Trophoblast cell (in vitro differentiated cells and primary cell): Measurements from ENCODE around the gene LRRC26.

Source experiments
- DNase-seq, 2 donors: peaks; one replicate each; pipeline ENCODE4 v3.0.0-alpha.2; 2016
- H2AFZ ChIP-seq: 2 replicates; pipeline ENCODE4 v1.6.1; 2013; ENCODE audit warnings: low read length, moderate library complexity, mild to moderate bottlenecking; ENCODE audit not compliant: insufficient read depth, poor library complexity
- H2AK5ac ChIP-seq: 2 replicates; pipeline ENCODE4 v1.6.1; 2013; ENCODE audit warnings: mild to moderate bottlenecking, low read length
- H2BK120ac ChIP-seq: 2 replicates; pipeline ENCODE4 v1.6.1; 2013; ENCODE audit warnings: low read length, mild to moderate bottlenecking, moderate library complexity; ENCODE audit not compliant: insufficient read depth, poor library complexity
- H2BK12ac ChIP-seq: 2 replicates; pipeline ENCODE4 v1.6.1; 2013; ENCODE audit warnings: mild to moderate bottlenecking, low read length, moderate library complexity
- H2BK5ac ChIP-seq: 2 replicates; pipeline ENCODE4 v1.6.1; 2013; ENCODE audit warnings: low read length, low read depth, moderate library complexity, mild to moderate bottlenecking; ENCODE audit not compliant: poor library complexity
- H3K14ac ChIP-seq: 2 replicates; pipeline ENCODE4 v1.6.1; 2013; ENCODE audit warnings: mild to moderate bottlenecking, low read length
- H3K18ac ChIP-seq: 2 replicates; pipeline ENCODE4 v1.6.1; 2013; ENCODE audit warnings: mild to moderate bottlenecking, low read length
- H3K23ac ChIP-seq: 2 replicates; pipeline ENCODE4 v1.6.1; 2013; ENCODE audit warnings: low read length
- H3K27ac ChIP-seq: 2 replicates; pipeline ENCODE4 v1.5.1; 2013; ENCODE audit warnings: low read depth, mild to moderate bottlenecking, inconsistent platforms, low read length, moderate library complexity
- H3K27me3 ChIP-seq: 2 replicates; pipeline ENCODE4 v1.6.1; 2013; ENCODE audit warnings: inconsistent platforms, mild to moderate bottlenecking, low read length, moderate library complexity; ENCODE audit not compliant: insufficient read depth
- H3K36me3 ChIP-seq, 2 experiments: 1 replicate in 1 of 2; 2 replicates in 1 of 2; pipeline ENCODE4 v1.6.1; 2013; ENCODE audit warnings: low read length in 2 of 2, mild to moderate bottlenecking in 2 of 2, moderate library complexity in 1 of 2; ENCODE audit not compliant: insufficient read depth in 2 of 2, control insufficient read depth in 1 of 2
- H3K4ac ChIP-seq: 2 replicates; pipeline ENCODE4 v1.6.1; 2013; ENCODE audit warnings: low read depth, mild to moderate bottlenecking, low read length, moderate library complexity
- H3K4me1 ChIP-seq, 2 experiments: 1 replicate in 1 of 2; 2 replicates in 1 of 2; pipeline ENCODE4 v1.6.1; 2013; ENCODE audit warnings: low read length in 2 of 2, mild to moderate bottlenecking in 2 of 2, moderate library complexity in 1 of 2; ENCODE audit not compliant: insufficient read depth in 2 of 2, control insufficient read depth in 1 of 2
- H3K4me2 ChIP-seq: 2 replicates; pipeline ENCODE4 v1.6.1; 2013; ENCODE audit warnings: inconsistent platforms, mild to moderate bottlenecking, low read length, moderate library complexity
- H3K4me3 ChIP-seq: 2 replicates; pipeline ENCODE4 v1.5.1; 2013; ENCODE audit warnings: mild to moderate bottlenecking, low read depth, low read length, inconsistent platforms
- H3K79me1 ChIP-seq: one replicate; pipeline ENCODE4 v1.6.1; 2013; ENCODE audit warnings: low read length
- H3K79me2 ChIP-seq: 2 replicates; pipeline ENCODE4 v1.6.1; 2013; ENCODE audit warnings: low read length, mild to moderate bottlenecking; ENCODE audit not compliant: control insufficient read depth, insufficient read depth, poor library complexity
- H3K9ac ChIP-seq: 2 replicates; pipeline ENCODE4 v1.6.1; 2013; ENCODE audit warnings: mild to moderate bottlenecking, low read length
- H3K9me3 ChIP-seq: 2 replicates; pipeline ENCODE4 v1.6.1; 2013; ENCODE audit warnings: low read depth, mild to moderate bottlenecking, control low read depth, inconsistent platforms, low read length; ENCODE audit not compliant: insufficient read depth
- H4K12ac ChIP-seq: 2 replicates; pipeline ENCODE4 v1.6.1; 2013; ENCODE audit warnings: low read depth, mild to moderate bottlenecking, low read length, moderate library complexity
- H4K8ac ChIP-seq: 2 replicates; pipeline ENCODE4 v1.6.1; 2013; ENCODE audit warnings: low read depth, mild to moderate bottlenecking, low read length, moderate library complexity
- H4K91ac ChIP-seq: one replicate; pipeline ENCODE4 v1.6.1; 2013; ENCODE audit warnings: low read depth, mild to moderate bottlenecking, low read length, moderate library complexity
- WGBS: extraction: QIAGEN DNeasy Blood & Tissue Kit; methylation state at CpG from one replicate; pipeline ENCODE4 v1.1.7; 2013; ENCODE audit warnings: missing lambda C conversion rate; ENCODE audit not compliant: insufficient read length, insufficient coverage; ENCODE audit errors: extremely low coverage; 5-methylcytosine and 5-hydroxymethylcytosine counted together

LRRC26 gene

GRCh38 chr9:137189297-137190295 is 19.7 kb upstream of the LRRC26 start:
- Histone ChIP-seq H3K9me3 (peaks cover 2% of the 10 kb centered on the region), H3K9ac (peak overlapping the region; percentile 89), H3K27me3 (no peaks in the 10 kb centered on the region), H3K79me1 (peaks cover 5% of the 10 kb centered on the region), H3K36me3 (peaks cover 50 to 54% of the 10 kb centered on the region in 2 experiments), H2AK5ac (no peak overlapping the region), H3K4me2 (peak overlapping the region; percentile 86), H3K4me1 (peaks cover 17 to 18% of the 10 kb centered on the region in 2 experiments), H3K18ac (peak overlapping the region; percentile 37), H3K79me2 (peaks cover 8% of the 10 kb centered on the region), H2AFZ (no peak overlapping the region), H3K27ac (peak overlapping the region; percentile 90), H2BK5ac (no peak overlapping the region), H4K91ac (no peak overlapping the region), H3K23ac (no peak overlapping the region), H4K8ac (peak overlapping the region; percentile 43), H3K4ac (peak overlapping the region; percentile 22), H2BK12ac (no peak overlapping the region), H4K12ac (peak overlapping the region; percentile 20), H2BK120ac (no peak overlapping the region), H3K14ac (peak overlapping the region; percentile 0), H3K4me3 (peak overlapping the region; percentile 93)
- DNase-seq: no peak
- WGBS: no CpG with 5 or more reads among the region's 23 CpGs

- Histone ChIP-seq H3K4me3 (peak within 1 kb of the TSS; percentile 93), H4K8ac (peak within 1 kb of the TSS; percentile 97), H3K4ac (peak within 1 kb of the TSS; percentile 77), H2AK5ac (peak within 1 kb of the TSS; percentile 75), H3K79me2 (peaks cover 8% of the 10 kb centered on the region), H4K91ac (peak within 1 kb of the TSS; percentile 89), H2AFZ (peak within 1 kb of the TSS; percentile 77), H3K9me3 (peaks cover 2% of the 10 kb centered on the region), H2BK12ac (no peak within 1 kb of the TSS), H3K27me3 (no peaks in the 10 kb centered on the region), H3K23ac (no peak within 1 kb of the TSS), H3K27ac (peak within 1 kb of the TSS; percentile 90), H2BK5ac (peak within 1 kb of the TSS; percentile 73), H4K12ac (peak within 1 kb of the TSS; percentile 76), H3K18ac (peak within 1 kb of the TSS; percentile 78), H3K79me1 (peaks cover 5% of the 10 kb centered on the region), H3K14ac (peak within 1 kb of the TSS; percentile 75), H3K4me2 (peak within 1 kb of the TSS; percentile 90), H3K4me1 (peaks cover 17 to 18% of the 10 kb centered on the region in 2 experiments), H3K9ac (peak within 1 kb of the TSS; percentile 94), H3K36me3 (peaks cover 59 to 63% of the 10 kb centered on the region in 2 experiments), H2BK120ac (peak within 1 kb of the TSS; percentile 33)
- WGBS: no CpG with 5 or more reads among the region's 98 CpGs
- DNase-seq: peak; percentile 88 to 99
These were observed 18.8 kb upstream of the LRRC26 start, which contains the start of the genes ANAPC2 and SSNA1 for GRCh38 chr9:137188490-137189296. ANAPC2 (minus strand) TSS chr9:137188560; CDS start chr9:137188532, 28 bp downstream. SSNA1 (plus strand) TSS chr9:137188676; CDS start chr9:137188727, 51 bp downstream.

- WGBS: no CpG with 5 or more reads among the region's 31 CpGs
- H3K27ac ChIP-seq: peak overlapping the region; percentile 25
- H3K14ac ChIP-seq: peak overlapping the region; percentile 75
- H2AK5ac ChIP-seq: peak overlapping the region; percentile 75
- peaks cover 8% of the 10 kb centered on the region for H3K79me2 ChIP-seq
- peaks cover 2% of the 10 kb centered on the region for H3K9me3 ChIP-seq
- peak overlapping the region; percentile 78 for H3K18ac ChIP-seq
- H4K8ac ChIP-seq: peak overlapping the region; percentile 97
- H4K91ac ChIP-seq: peak overlapping the region; percentile 72
- H2BK120ac ChIP-seq: peak overlapping the region; percentile 29
- H3K27me3 ChIP-seq: no peaks in the 10 kb centered on the region
- no peak overlapping the region for H3K23ac ChIP-seq
- H3K79me1 ChIP-seq: peaks cover 5% of the 10 kb centered on the region
- no peak overlapping the region for H2BK12ac ChIP-seq
- peak overlapping the region; percentile 77 for H2AFZ ChIP-seq
- no peak for DNase-seq
- H3K4ac ChIP-seq: peak overlapping the region; percentile 77
- H3K4me2 ChIP-seq: peak overlapping the region; percentile 90
- no peak overlapping the region for H2BK5ac ChIP-seq
- H3K4me3 ChIP-seq: peak overlapping the region; percentile 93
- peak overlapping the region; percentile 94 for H3K9ac ChIP-seq
- peaks cover 17 to 18% of the 10 kb centered on the region in 2 experiments for H3K4me1 ChIP-seq
- peak overlapping the region; percentile 71 for H4K12ac ChIP-seq
- H3K36me3 ChIP-seq: peaks cover 65 to 69% of the 10 kb centered on the region in 2 experiments
These were observed 18.2 kb upstream of the LRRC26 start for GRCh38 chr9:137188086-137188489.

GRCh38 chr9:137187386-137187785 is 17.5 kb upstream of the LRRC26 start:
- H3K18ac ChIP-seq: peak overlapping the region; percentile 78
- peaks cover 2% of the 10 kb centered on the region for H3K9me3 ChIP-seq
- H3K36me3 ChIP-seq: peaks cover 71 to 72% of the 10 kb centered on the region in 2 experiments
- H3K4me2 ChIP-seq: peak overlapping the region; percentile 90
- peak overlapping the region; percentile 77 for H3K4ac ChIP-seq
- peak overlapping the region; percentile 93 for H3K4me3 ChIP-seq
- H3K23ac ChIP-seq: no peak overlapping the region
- no peak overlapping the region for H2BK120ac ChIP-seq
- no peak overlapping the region for H2BK5ac ChIP-seq
- H3K9ac ChIP-seq: no peak overlapping the region
- no peak overlapping the region for H4K91ac ChIP-seq
- peaks cover 8% of the 10 kb centered on the region for H3K79me2 ChIP-seq
- no peak for DNase-seq
- no peak overlapping the region for H2BK12ac ChIP-seq
- WGBS: no CpG with 5 or more reads among the region's 15 CpGs
- H3K27ac ChIP-seq: no peak overlapping the region
- H4K12ac ChIP-seq: peak overlapping the region; percentile 71
- H2AFZ ChIP-seq: no peak overlapping the region
- H4K8ac ChIP-seq: peak overlapping the region; percentile 97
- H2AK5ac ChIP-seq: no peak overlapping the region
- no peaks in the 10 kb centered on the region for H3K27me3 ChIP-seq
- H3K4me1 ChIP-seq: peaks cover 17 to 18% of the 10 kb centered on the region in 2 experiments
- no peak overlapping the region for H3K14ac ChIP-seq
- peaks cover 5% of the 10 kb centered on the region for H3K79me1 ChIP-seq
